ENCODE data around the gene VPS13D. TPM values are rescaled to one million over a fixed set of nuclear protein-coding genes. Genes with fewer than 3 reads are reported as not detected.

VPS13D gene
- total RNA-seq, 4 donors from 2014 or later = 88.3 to 123 (median 113) TPM

DNA sequence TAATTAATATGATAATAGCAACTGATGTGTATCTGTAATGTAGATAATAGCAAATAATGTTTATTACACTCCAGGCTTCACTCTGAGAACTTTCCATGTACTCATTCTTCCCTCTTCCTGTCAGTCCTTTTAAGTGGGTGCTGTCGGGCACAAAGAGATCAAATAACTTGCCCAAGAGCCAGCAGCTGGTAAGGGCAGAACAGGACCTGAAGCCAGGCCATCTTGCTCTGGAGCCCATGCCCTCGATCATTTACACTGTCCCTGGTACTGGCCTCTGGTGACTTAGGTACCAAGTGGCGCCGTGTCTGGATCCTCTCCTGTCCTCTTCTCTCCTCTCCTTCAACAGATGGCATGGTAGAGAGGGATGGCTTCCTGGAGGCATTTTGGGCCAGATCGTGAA lies 97.2 kb downstream of the VPS13D start:
- Histone ChIP-seq H3K27ac (no peak overlapping the region), H3K36me3 (peaks cover 0 to 77% (median 0%) of the 10 kb centered on the region in 3 donors)
- DNase-seq = no peak

GRCh38 chr1:12327566-12327965 lies 97.7 kb downstream of the VPS13D start:
- H3K9me3 ChIP-seq = no peaks in the 10 kb centered on the region
- H3K27ac ChIP-seq = no peak overlapping the region
- no peaks in the 10 kb centered on the region for H3K27me3 ChIP-seq
- H3K36me3 ChIP-seq = peaks cover 0 to 77% (median 0%) of the 10 kb centered on the region in 3 donors
- no peak for TF ChIP-seq POLR2A (IDR thresholded peaks at IDR 0.05)
- TF ChIP-seq, protein P1, sequence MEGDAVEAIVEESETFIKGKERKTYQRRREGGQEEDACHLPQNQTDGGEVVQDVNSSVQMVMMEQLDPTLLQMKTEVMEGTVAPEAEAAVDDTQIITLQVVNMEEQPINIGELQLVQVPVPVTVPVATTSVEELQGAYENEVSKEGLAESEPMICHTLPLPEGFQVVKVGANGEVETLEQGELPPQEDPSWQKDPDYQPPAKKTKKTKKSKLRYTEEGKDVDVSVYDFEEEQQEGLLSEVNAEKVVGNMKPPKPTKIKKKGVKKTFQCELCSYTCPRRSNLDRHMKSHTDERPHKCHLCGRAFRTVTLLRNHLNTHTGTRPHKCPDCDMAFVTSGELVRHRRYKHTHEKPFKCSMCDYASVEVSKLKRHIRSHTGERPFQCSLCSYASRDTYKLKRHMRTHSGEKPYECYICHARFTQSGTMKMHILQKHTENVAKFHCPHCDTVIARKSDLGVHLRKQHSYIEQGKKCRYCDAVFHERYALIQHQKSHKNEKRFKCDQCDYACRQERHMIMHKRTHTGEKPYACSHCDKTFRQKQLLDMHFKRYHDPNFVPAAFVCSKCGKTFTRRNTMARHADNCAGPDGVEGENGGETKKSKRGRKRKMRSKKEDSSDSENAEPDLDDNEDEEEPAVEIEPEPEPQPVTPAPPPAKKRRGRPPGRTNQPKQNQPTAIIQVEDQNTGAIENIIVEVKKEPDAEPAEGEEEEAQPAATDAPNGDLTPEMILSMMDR (IDR thresholded peaks at IDR 0.05) = no peak
- no peak for DNase-seq
- no peaks in the 10 kb centered on the region for H3K4me1 ChIP-seq
- no peak overlapping the region for H3K4me3 ChIP-seq

More for the DNA sequence above, 97.2 kb downstream of the VPS13D start:
- Histone ChIP-seq H3K27me3 (no peaks in the 10 kb centered on the region), H3K4me1 (no peaks in the 10 kb centered on the region), H3K9me3 (no peaks in the 10 kb centered on the region), H3K4me3 (no peak overlapping the region)
- TF ChIP-seq, protein P1 (IDR thresholded peaks at IDR 0.05) = no peak
- no peak for TF ChIP-seq POLR2A (IDR thresholded peaks at IDR 0.05)

DNA sequence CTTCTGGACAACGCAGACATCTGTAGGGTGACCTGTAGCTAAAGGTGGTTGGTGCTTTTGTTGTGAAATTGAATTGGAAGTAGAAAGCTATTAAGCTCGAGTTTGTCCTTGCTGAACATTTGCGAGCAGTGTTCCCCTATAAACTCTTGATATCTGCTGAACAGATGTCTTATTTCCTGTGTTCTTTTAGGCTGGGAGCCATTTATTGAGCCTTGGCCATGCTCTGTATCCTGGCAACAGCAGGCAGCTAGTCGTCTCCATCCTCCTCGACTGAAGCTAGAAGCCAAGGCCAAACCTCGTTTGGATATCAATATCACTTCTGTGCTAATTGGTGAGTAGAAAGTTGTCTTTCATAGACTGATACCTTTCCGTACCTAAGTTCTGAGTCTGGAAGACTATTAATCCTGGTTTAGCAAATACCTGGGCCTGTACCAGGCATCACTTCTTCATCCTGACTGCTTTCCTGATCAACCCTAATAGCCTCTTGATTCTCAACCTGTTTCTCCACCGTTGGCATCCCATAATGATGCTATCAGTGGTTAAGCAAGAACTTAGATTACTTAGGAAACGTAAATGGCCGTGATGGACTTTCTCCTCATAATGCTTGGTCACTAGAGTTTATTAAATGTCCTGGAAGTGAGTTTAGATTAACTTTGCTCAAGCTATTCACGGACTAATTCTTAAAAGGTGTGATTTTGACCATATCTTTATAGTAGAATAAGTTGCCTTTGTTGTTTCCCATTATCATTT lies 103.4 kb downstream of the VPS13D start:
- Histone ChIP-seq H3K4me3 (no peak overlapping the region), H3K36me3 (peaks cover 0 to 89% (median 0%) of the 10 kb centered on the region in 3 donors), H3K4me1 (no peaks in the 10 kb centered on the region), H3K9me3 (no peaks in the 10 kb centered on the region), H3K27ac (no peak overlapping the region), H3K27me3 (no peaks in the 10 kb centered on the region)
- TF ChIP-seq POLR2A (IDR thresholded peaks at IDR 0.05) = no peak
- TF ChIP-seq, protein P1 (IDR thresholded peaks at IDR 0.05) = no peak
- DNase-seq = no peak

DNA sequence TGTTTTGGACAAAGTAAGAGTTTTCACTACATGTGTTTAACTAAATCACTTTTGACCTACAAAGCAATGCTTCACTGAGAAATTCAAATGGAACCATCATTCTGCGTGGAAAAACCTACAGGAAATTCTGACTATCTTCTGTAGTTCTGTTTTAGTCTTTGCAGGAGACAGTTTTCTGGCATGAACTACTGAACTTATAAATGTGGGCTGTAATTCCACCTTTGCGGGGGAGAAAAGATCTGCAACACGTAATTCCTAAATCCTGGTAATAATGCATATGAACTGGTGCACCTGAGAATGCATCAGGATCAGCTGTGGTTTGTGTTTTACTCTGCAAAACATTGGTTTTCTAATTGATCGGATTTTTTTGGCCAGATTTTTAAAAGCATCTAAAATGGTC lies 106.0 kb downstream of the VPS13D start:
- Histone ChIP-seq H3K36me3 (peaks cover 0 to 65% (median 0%) of the 10 kb centered on the region in 3 donors), H3K4me3 (no peak overlapping the region), H3K27me3 (no peaks in the 10 kb centered on the region), H3K27ac (no peak overlapping the region), H3K9me3 (no peaks in the 10 kb centered on the region), H3K4me1 (peaks cover 0 to 10% (median 0%) of the 10 kb centered on the region in 4 donors)
- TF ChIP-seq, protein P1 (IDR thresholded peaks at IDR 0.05) = no peak
- no peak for TF ChIP-seq POLR2A (IDR thresholded peaks at IDR 0.05)
- DNase-seq = no peak

GRCh38 chr1:12336413-12336812 lies 106.6 kb downstream of the VPS13D start:
- Histone ChIP-seq H3K4me3 (no peak overlapping the region), H3K27ac (no peak overlapping the region), H3K27me3 (no peaks in the 10 kb centered on the region), H3K9me3 (no peaks in the 10 kb centered on the region), H3K4me1 (peaks cover 0 to 10% (median 0%) of the 10 kb centered on the region in 4 donors), H3K36me3 (peaks cover 0 to 59% (median 0%) of the 10 kb centered on the region in 3 donors)
- no peak for DNase-seq
- TF ChIP-seq POLR2A (IDR thresholded peaks at IDR 0.05) = no peak
- TF ChIP-seq, protein P1 (IDR thresholded peaks at IDR 0.05) = no peak

Measured in Peyer's patch (tissue), 4 donors.